Measurements from ENCODE around the gene CCNG1. TPM values are rescaled to one million over a fixed set of nuclear protein-coding genes. Genes with fewer than 3 reads are reported as not detected.

CCNG1 gene
- total RNA-seq, 2 experiments from 2014 or later: 114 to 116 TPM

- no peaks in the 10 kb centered on the region for H3K27me3 Mint-ChIP-seq
- intact Hi-C loops (cut with DNase I, micrococcal nuclease): loop anchor here in 1 of 2 experiments (2.0 kb wide), 1 partner anchor 17 kb away; no protein-coding TSS in a partner anchor
- peak overlapping the region; percentile 99 for H3K27ac Mint-ChIP-seq
- Histone ChIP-seq H3K4me3 (ENCODE audit: low read length) (peak overlapping the region; percentile 74), H3K27me3 (ENCODE audit: control insufficient read depth in 1 of 2, insufficient read depth in 2 of 2, low read length in 2 of 2) (no peaks in the 10 kb centered on the region), H3K4me1 (ENCODE audit: insufficient read depth, low read length) (peaks cover 23% of the 10 kb centered on the region), H3K27ac (ENCODE audit: low read depth in 1 of 2, low read length in 2 of 2) (peak overlapping the region; percentile 93 to 97), H3K9me3 (ENCODE audit: control insufficient read depth in 1 of 2, insufficient read depth in 1 of 2, low read length in 2 of 2) (no peaks in the 10 kb centered on the region), H3K36me3 (ENCODE audit: insufficient read depth, low read length) (peaks cover 15% of the 10 kb centered on the region)
- peak overlapping the region; percentile 95 for H3K4me3 Mint-ChIP-seq
- peaks cover 48% of the 10 kb centered on the region for H3K36me3 Mint-ChIP-seq (ENCODE audit: low read depth)
- no peak for TF ChIP-seq CTCF (IDR thresholded peaks at IDR 0.05)
- ATAC-seq (ENCODE audit: poor library complexity): no peak
- H3K9me3 Mint-ChIP-seq: no peaks in the 10 kb centered on the region
- CTCF ChIA-PET: interaction anchor here (0.5 to 2.9 kb wide), 10 partner anchors 11 to 51 kb away, joined by 3 to 17 read pairs (median 6); partner anchors contain the start of genes CCNG1 and MAT2B
- no peak for DNase-seq
- H3K4me1 Mint-ChIP-seq (ENCODE audit: low read depth): peaks cover 61% of the 10 kb centered on the region
- POLR2A ChIA-PET: interaction anchor here (1.0 to 6.1 kb wide), 10 partner anchors 10 to 51 kb away, joined by 3 to 343 read pairs (median 16); partner anchors contain the start of genes CCNG1 and MAT2B
Observed at GRCh38 chr5:163459462-163459818, 22.0 kb downstream of the CCNG1 start.

- H3K36me3 Mint-ChIP-seq (ENCODE audit: low read depth): peaks cover 42% of the 10 kb centered on the region
- ATAC-seq (ENCODE audit: poor library complexity) (peak; percentile 82), DNase-seq (peak; percentile 88 to 98 (median 94))
- intact Hi-C loops (cut with DNase I, micrococcal nuclease): loop anchor here (1.0 to 2.0 kb wide), 4 partner anchors 17 to 45 kb away; partner anchors contain the start of genes MAT2B (in 2 of the 2) and CCNG1 (in 1 of the 2)
- H3K9me3 Mint-ChIP-seq: no peaks in the 10 kb centered on the region
- peaks cover 58% of the 10 kb centered on the region for H3K4me1 Mint-ChIP-seq (ENCODE audit: low read depth)
- peak; percentile 35 for TF ChIP-seq CTCF (IDR thresholded peaks at IDR 0.05)
- no peaks in the 10 kb centered on the region for H3K27me3 Mint-ChIP-seq
- Histone ChIP-seq H3K9me3 (ENCODE audit: control insufficient read depth in 1 of 2, insufficient read depth in 1 of 2, low read length in 2 of 2) (no peaks in the 10 kb centered on the region), H3K36me3 (ENCODE audit: insufficient read depth, low read length) (peaks cover 9% of the 10 kb centered on the region), H3K4me3 (ENCODE audit: low read length) (peak within 1 kb of the TSS; percentile 74), H3K27ac (ENCODE audit: low read depth in 1 of 2, low read length in 2 of 2) (peak within 1 kb of the TSS; percentile 93 to 97), H3K27me3 (ENCODE audit: control insufficient read depth in 1 of 2, insufficient read depth in 2 of 2, low read length in 2 of 2) (no peaks in the 10 kb centered on the region), H3K4me1 (ENCODE audit: insufficient read depth, low read length) (peaks cover 23% of the 10 kb centered on the region)
- H3K4me3 Mint-ChIP-seq: peak within 1 kb of the TSS; percentile 95
- ChIA-PET CTCF (interaction anchor here (0.5 to 2.9 kb wide), 11 partner anchors 11 to 52 kb away, joined by 3 to 17 read pairs (median 6); partner anchors contain the start of genes CCNG1 and MAT2B), POLR2A (interaction anchor here (0.7 to 6.1 kb wide), 12 partner anchors 10 to 61 kb away, joined by 3 to 343 read pairs (median 12); partner anchors contain the start of genes CCNG1 and MAT2B)
- peak within 1 kb of the TSS; percentile 99 for H3K27ac Mint-ChIP-seq
Observed at GRCh38 chr5:163459819-163460561, 22.6 kb downstream of the CCNG1 start, which contains the start of gene NUDCD2. Gene NUDCD2 (minus strand): TSS chr5:163460102. CDS start chr5:163460050, 52 bp downstream.

DNA sequence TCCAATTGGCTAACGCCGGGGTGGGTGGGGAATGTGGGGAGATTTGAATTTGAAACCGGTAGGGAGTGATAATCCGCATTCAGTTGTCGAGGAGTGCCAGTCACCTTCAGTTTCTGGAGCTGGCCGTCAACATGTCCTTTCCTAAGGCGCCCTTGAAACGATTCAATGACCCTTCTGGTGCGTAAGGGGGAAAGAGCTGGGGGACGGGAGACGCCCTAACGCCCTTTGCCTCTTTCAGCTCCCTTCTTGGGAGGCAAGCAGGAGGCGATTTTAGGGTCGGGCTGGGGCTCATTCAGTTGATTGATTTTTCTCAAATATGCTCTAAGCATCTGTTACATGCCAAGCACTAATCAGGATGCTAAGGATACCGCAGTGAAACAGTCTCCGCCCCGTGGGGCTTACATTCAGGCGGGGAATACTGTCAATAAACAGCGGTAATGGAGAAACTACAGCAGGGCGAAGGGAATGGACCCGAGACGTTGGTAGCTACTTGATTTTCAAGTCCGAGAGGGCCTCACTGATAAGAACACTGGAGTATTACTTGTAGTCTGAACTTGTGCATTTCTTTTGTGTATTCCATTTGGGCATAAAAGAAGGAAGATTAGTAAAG lies 23.3 kb downstream of the CCNG1 start, which contains the start of gene HMMR:
TSS of gene HMMR (plus strand) at position 71 of the 610 bp plus-strand sequence. CDS start at position 132, 61 bp downstream.
- peaks cover 23% of the 10 kb centered on the region for H3K4me1 ChIP-seq (ENCODE audit: insufficient read depth, low read length)
- H3K36me3 Mint-ChIP-seq (ENCODE audit: low read depth): peaks cover 35% of the 10 kb centered on the region
- no peaks in the 10 kb centered on the region for H3K9me3 Mint-ChIP-seq
- DNase-seq: peak in 1 of 14 experiments; percentile 42
- TF ChIP-seq CTCF (IDR thresholded peaks at IDR 0.05): no peak
- peak within 1 kb of the TSS; percentile 93 to 97 for H3K27ac ChIP-seq (ENCODE audit: low read depth in 1 of 2, low read length in 2 of 2)
- no peaks in the 10 kb centered on the region for H3K27me3 Mint-ChIP-seq
- H3K4me3 ChIP-seq (ENCODE audit: low read length): peak within 1 kb of the TSS; percentile 74
- CTCF ChIA-PET: interaction anchor here (1.3 to 2.9 kb wide), 6 partner anchors 18 to 53 kb away, joined by 4 to 17 read pairs (median 8); partner anchors contain the start of gene MAT2B
- H3K9me3 ChIP-seq (ENCODE audit: control insufficient read depth in 1 of 2, insufficient read depth in 1 of 2, low read length in 2 of 2): no peaks in the 10 kb centered on the region
- intact Hi-C loops (cut with DNase I, micrococcal nuclease): loop anchor here (1.0 to 2.0 kb wide), 3 partner anchors 23 to 45 kb away; partner anchors contain the start of genes MAT2B (in 2 of the 2) and CCNG1 (in 1 of the 2)
- peak within 1 kb of the TSS; percentile 99 for H3K27ac Mint-ChIP-seq
- no peaks in the 10 kb centered on the region for H3K27me3 ChIP-seq (ENCODE audit: control insufficient read depth in 1 of 2, insufficient read depth in 2 of 2, low read length in 2 of 2)
- H3K36me3 ChIP-seq (ENCODE audit: insufficient read depth, low read length): peaks cover 5% of the 10 kb centered on the region
- H3K4me3 Mint-ChIP-seq: peak within 1 kb of the TSS; percentile 95
- no peak for ATAC-seq (ENCODE audit: poor library complexity)
- peaks cover 55% of the 10 kb centered on the region for H3K4me1 Mint-ChIP-seq (ENCODE audit: low read depth)
- POLR2A ChIA-PET: interaction anchor here (0.7 to 6.1 kb wide), 15 partner anchors 9 to 60 kb away, joined by 3 to 343 read pairs (median 6); partner anchors contain the start of genes CCNG1 and MAT2B
